Brain microvascular endothelial cell (primary cell): ENCODE data around the gene NNMT.
A peak's percentile ranks its signal among the peaks of the same experiment; 100 is the strongest.

Experiments used
- DNase-seq: peaks from one replicate; pipeline ENCODE4 v3.0.0-alpha.2; 2020
- H3K27ac ChIP-seq: fragments of 250-450 bp; sonication (Bioruptor Pico); 2 replicates; pipeline ENCODE4 v1.5.1; 2020; ENCODE audit warnings: mild to moderate bottlenecking, moderate library complexity
- H3K27me3 ChIP-seq: fragments of 250-450 bp; sonication (Bioruptor Pico); replicated peaks from 2 replicates; pipeline ENCODE4 v1.5.1; 2020; ENCODE audit warnings: mild to moderate bottlenecking
- H3K36me3 ChIP-seq: fragments of 250-450 bp; sonication (Bioruptor Pico); replicated peaks from 2 replicates; pipeline ENCODE4 v1.5.1; 2020; ENCODE audit warnings: mild to moderate bottlenecking
- H3K4me3 ChIP-seq: 2 replicates; pipeline ENCODE4 v1.5.1; 2011; ENCODE audit warnings: low read depth, mild to moderate bottlenecking, control low read depth, low read length, moderate library complexity
- in situ Hi-C: cut with HindIII; loops from 2 replicates; pipeline ENCODE4 v1.10.0; 2017; ENCODE audit warnings: low sequenced_read_pairs, low pct_ligation_motif_present
- TF ChIP-seq, protein P1 (sequence below): IDR thresholded peaks from 2 replicates; pipeline ENCODE4 v1.5.1; 2011; ENCODE audit warnings: low read depth, mild to moderate bottlenecking, moderate library complexity, low read length, control low read depth, inconsistent platforms; ENCODE audit errors: missing control alignments

The NNMT gene

DNA sequence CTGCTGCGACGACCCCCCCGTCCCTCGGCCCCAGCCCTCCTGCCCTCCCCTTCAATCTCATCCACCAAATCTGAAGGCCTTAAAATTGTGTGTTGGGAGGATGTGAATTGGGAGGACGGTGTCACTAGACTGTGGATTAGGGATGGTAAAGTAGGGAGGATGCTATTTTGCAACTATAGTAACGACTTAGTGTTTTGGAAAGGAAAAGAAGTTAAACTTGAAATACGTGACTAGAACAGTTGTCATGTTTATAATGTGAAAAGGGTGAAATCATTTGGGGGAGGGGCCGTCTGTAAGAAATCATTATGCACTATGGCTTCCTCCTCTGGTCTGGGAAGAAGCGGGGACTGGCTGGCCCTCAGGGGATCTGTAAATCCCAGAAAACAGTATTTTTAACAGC lies 43.4 kb upstream of the NNMT start:
- Histone ChIP-seq H3K27me3 (peaks cover 5% of the 10 kb centered on the region), H3K36me3 (no peaks in the 10 kb centered on the region), H3K27ac (no peak overlapping the region), H3K4me3 (no peak overlapping the region)
- TF ChIP-seq, protein P1, sequence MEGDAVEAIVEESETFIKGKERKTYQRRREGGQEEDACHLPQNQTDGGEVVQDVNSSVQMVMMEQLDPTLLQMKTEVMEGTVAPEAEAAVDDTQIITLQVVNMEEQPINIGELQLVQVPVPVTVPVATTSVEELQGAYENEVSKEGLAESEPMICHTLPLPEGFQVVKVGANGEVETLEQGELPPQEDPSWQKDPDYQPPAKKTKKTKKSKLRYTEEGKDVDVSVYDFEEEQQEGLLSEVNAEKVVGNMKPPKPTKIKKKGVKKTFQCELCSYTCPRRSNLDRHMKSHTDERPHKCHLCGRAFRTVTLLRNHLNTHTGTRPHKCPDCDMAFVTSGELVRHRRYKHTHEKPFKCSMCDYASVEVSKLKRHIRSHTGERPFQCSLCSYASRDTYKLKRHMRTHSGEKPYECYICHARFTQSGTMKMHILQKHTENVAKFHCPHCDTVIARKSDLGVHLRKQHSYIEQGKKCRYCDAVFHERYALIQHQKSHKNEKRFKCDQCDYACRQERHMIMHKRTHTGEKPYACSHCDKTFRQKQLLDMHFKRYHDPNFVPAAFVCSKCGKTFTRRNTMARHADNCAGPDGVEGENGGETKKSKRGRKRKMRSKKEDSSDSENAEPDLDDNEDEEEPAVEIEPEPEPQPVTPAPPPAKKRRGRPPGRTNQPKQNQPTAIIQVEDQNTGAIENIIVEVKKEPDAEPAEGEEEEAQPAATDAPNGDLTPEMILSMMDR, result no peak
- DNase-seq, result no peak
- in situ Hi-C loops, result loop anchor here (25.0 kb wide), 2 partner anchors 215 to 340 kb away; partner anchors contain the start of gene HTR3B

DNA sequence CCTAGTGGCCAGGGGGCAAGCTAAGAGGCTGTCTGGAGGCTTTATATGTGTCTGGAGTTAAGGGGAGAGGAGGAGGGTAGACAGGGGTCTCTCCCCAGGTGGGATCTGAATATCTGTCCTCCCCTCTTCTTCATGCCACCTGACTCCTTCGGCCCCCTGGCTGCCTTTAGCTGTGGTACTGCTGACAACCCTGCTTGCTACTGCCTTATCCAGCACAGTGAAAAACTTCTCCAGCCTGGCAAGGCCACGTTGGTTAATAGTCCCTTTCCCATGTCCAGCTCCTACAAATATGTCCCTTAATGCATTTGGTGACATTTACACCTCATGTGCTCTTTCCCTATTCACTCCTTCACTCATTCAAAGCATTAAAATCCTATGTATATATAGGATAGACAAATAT lies 42.4 kb upstream of the NNMT start:
- Histone ChIP-seq H3K27ac (no peak overlapping the region), H3K27me3 (peaks cover 14% of the 10 kb centered on the region), H3K36me3 (no peaks in the 10 kb centered on the region), H3K4me3 (no peak overlapping the region)
- in situ Hi-C loops, result loop anchor here (25.0 kb wide), 2 partner anchors 216 to 341 kb away; partner anchors contain the start of gene HTR3B
- DNase-seq, result no peak
- TF ChIP-seq, protein P1, result peak; percentile 25

DNA sequence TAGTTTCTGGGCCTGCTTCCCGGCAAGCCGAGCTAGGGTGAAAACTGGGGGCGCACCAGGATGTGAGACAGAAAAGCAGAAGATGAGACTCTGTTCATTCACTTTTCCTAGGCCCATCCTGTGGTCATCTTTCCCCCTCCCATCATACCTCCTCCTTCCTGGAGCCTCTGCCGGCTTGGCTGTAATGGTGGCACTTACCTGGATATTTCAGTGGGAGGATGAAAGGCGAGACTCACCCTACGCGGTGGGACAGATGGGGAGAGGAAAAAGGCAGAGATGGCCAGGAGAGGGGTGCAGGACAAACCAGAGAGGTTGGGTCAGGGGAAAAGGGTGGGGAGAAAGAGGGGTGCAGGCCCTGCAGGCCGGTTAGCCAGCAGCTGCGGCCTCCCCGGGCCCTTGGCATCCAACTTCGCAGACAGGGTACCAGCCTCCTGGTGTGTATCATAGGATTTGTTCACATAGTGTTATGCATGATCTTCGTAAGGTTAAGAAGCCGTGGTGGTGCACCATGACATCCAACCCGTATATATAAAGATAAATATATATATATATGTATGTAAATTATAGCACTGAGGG lies 41.5 kb upstream of the NNMT start:
- Histone ChIP-seq H3K36me3 (no peaks in the 10 kb centered on the region), H3K27ac (no peak overlapping the region), H3K4me3 (no peak overlapping the region), H3K27me3 (peaks cover 16% of the 10 kb centered on the region)
- TF ChIP-seq, protein P1, result no peak
- no peak for DNase-seq
- in situ Hi-C loops, result loop anchor here (25.0 kb wide), 2 partner anchors 217 to 342 kb away; partner anchors contain the start of gene HTR3B

DNA sequence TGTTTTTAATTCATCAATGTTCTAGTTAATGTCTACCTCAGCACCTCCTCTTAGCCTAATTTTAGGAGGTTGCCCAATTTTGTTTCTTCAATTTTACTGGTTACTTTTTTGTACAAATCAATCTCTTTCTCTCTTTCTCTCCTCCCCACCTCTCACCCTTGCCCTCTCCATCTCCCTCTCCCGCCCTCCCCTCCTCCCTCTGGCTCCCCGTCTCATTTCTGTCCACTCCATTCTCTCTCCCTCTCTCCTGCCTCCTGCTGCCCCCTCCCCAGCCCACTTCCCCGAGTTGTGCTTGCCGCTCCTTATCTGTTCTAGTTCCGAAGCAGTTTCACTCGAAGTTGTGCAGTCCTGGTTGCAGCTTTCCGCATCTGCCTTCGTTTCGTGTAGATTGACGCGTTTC lies 40.9 kb upstream of the NNMT start:
- Histone ChIP-seq H3K4me3 (no peak overlapping the region), H3K27me3 (peaks cover 16% of the 10 kb centered on the region), H3K27ac (no peak overlapping the region), H3K36me3 (no peaks in the 10 kb centered on the region)
- DNase-seq, result no peak
- TF ChIP-seq, protein P1, result no peak
- in situ Hi-C loops, result loop anchor here (25.0 kb wide), 2 partner anchors 218 to 343 kb away; partner anchors contain the start of gene HTR3B

DNA sequence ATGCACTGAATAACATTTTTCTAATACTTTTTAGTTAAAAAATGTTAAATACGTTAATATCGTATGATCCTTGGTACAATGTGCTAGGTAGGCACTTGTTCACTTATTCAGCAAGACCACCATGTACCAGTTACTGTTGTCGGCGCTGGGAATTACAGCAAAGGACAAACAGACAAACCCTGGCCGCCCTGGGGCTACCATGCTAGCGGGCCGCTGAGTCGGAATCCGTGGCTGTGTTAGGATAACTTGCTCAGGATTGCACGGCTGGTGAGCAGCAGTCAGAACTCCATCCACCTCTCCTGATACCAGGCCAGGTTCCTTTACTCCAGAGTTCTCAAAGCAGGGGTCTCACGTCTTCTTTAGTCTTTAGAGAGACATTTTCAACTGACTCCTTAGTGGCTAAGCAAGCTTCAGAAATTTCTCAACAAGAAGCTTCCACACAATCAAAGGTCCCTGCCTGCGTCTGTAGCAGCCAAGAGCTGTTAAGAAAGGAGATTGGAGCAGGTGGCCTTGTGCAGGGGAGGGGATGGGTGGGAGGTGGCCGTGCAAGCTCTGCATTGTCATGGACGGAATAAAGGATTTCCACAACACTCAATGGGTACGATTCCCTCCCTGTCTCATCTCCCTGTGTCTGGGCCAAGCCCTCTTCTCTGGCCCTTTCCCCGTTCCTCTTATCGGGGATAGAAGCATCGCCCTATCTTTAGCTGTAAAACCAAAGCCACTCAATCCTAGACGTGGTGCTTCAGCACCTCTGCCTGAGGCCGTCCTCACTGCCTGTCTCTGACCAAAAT lies 39.8 kb upstream of the NNMT start:
- no peak overlapping the region for H3K4me3 ChIP-seq
- no peak overlapping the region for H3K27ac ChIP-seq
- TF ChIP-seq, protein P1, result no peak
- DNase-seq, result no peak
- in situ Hi-C loops, result loop anchor here (25.0 kb wide), 2 partner anchors 219 to 344 kb away; partner anchors contain the start of gene HTR3B
- H3K36me3 ChIP-seq, result no peaks in the 10 kb centered on the region
- peaks cover 16% of the 10 kb centered on the region for H3K27me3 ChIP-seq
